Measurements from ENCODE around the gene CHST11.

The CHST11 gene

DNA sequence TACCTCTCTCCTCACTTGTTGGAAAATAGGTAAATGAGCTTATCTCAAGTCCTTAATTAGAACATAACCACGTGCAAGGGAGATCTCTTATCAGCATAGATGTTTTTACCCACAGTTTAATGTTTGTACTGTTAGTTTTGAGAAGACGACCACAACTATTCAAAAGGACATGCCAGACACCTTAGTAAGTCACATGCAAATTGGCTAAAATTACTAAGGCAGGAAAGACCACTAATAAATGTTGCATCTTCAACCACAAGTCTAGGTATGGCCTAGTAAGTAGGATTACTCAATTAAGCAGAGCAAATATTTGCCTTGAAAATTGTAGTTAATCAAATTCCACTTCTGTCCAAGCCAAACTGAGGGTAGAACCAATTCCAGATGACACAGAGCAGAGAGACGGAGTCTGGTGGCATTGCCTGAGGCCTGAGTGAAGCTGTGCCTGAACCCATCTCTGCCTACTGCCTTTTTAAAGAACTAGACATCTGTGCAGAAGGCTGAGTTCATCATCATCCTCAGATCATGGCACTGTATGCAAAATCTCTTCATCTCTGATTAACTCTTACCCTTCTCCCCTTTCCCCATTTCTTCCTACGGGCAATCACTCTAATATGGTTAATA lies 29.7 kb upstream of the CHST11 start:
- H3K4me2 ChIP-seq (ENCODE audit: low read length): no peak overlapping the region
- no peak overlapping the region for H3K4me3 ChIP-seq (ENCODE audit: low read length)
- no peaks in the 10 kb centered on the region for H4K20me1 ChIP-seq (ENCODE audit: control insufficient read depth, insufficient read depth, low read depth, low read length)
- TF ChIP-seq EZH2phosphoT487 (IDR thresholded peaks at IDR 0.05; ENCODE audit: borderline replicate concordance, low read length): no peak
- TF ChIP-seq, protein P1, sequence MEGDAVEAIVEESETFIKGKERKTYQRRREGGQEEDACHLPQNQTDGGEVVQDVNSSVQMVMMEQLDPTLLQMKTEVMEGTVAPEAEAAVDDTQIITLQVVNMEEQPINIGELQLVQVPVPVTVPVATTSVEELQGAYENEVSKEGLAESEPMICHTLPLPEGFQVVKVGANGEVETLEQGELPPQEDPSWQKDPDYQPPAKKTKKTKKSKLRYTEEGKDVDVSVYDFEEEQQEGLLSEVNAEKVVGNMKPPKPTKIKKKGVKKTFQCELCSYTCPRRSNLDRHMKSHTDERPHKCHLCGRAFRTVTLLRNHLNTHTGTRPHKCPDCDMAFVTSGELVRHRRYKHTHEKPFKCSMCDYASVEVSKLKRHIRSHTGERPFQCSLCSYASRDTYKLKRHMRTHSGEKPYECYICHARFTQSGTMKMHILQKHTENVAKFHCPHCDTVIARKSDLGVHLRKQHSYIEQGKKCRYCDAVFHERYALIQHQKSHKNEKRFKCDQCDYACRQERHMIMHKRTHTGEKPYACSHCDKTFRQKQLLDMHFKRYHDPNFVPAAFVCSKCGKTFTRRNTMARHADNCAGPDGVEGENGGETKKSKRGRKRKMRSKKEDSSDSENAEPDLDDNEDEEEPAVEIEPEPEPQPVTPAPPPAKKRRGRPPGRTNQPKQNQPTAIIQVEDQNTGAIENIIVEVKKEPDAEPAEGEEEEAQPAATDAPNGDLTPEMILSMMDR (IDR thresholded peaks at IDR 0.05; ENCODE audit: low read depth, low read length, poor library complexity, severe bottlenecking): no peak
- peaks cover 8% of the 10 kb centered on the region for H3K4me1 ChIP-seq (ENCODE audit: control insufficient read depth, low read length)
- no peaks in the 10 kb centered on the region for H3K79me2 ChIP-seq (ENCODE audit: control insufficient read depth, low read length)
- no peaks in the 10 kb centered on the region for H3K9me3 ChIP-seq (ENCODE audit: control insufficient read depth, insufficient read depth, low read length)
- H3K27ac ChIP-seq (ENCODE audit: low read depth, low read length): no peak overlapping the region
- H3K27me3 ChIP-seq (ENCODE audit: control insufficient read depth, low read length): no peaks in the 10 kb centered on the region
- H3K9me2 ChIP-seq (replicated peaks; ENCODE audit: control insufficient read depth, low read length): no peaks in the 10 kb centered on the region
- no peaks in the 10 kb centered on the region for H3K36me3 ChIP-seq (ENCODE audit: control insufficient read depth, low read length)
- no peaks in the 10 kb centered on the region for H3F3A ChIP-seq (ENCODE audit: control insufficient read depth, insufficient read depth)

DNA sequence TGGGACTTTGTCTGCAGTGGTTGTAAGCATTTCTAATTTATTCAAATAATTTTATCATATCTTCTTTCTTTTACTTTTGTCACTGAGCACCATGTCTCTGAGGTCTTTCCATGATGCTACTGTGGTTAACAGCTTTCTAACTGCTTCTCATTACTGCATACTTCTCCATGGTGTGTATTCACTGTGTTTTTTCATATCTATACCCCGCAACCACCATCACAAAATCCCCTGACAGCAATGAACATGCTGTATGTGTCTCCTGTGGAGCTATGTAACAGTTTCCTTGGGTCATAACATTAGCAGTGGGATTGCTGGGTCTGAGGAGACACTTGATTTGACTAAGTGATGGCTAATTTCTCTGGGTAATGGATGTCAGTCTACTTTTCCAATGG lies 29.2 kb upstream of the CHST11 start:
- no peaks in the 10 kb centered on the region for H4K20me1 ChIP-seq (ENCODE audit: control insufficient read depth, insufficient read depth, low read depth, low read length)
- no peaks in the 10 kb centered on the region for H3K36me3 ChIP-seq (ENCODE audit: control insufficient read depth, low read length)
- H3K9me3 ChIP-seq (ENCODE audit: control insufficient read depth, insufficient read depth, low read length): no peaks in the 10 kb centered on the region
- TF ChIP-seq, protein P1 (IDR thresholded peaks at IDR 0.05; ENCODE audit: low read depth, low read length, poor library complexity, severe bottlenecking): no peak
- no peak for TF ChIP-seq EZH2phosphoT487 (IDR thresholded peaks at IDR 0.05; ENCODE audit: borderline replicate concordance, low read length)
- H3K9me2 ChIP-seq (replicated peaks; ENCODE audit: control insufficient read depth, low read length): no peaks in the 10 kb centered on the region
- H3K4me3 ChIP-seq (ENCODE audit: low read length): no peak overlapping the region
- no peaks in the 10 kb centered on the region for H3K79me2 ChIP-seq (ENCODE audit: control insufficient read depth, low read length)
- peaks cover 8% of the 10 kb centered on the region for H3K4me1 ChIP-seq (ENCODE audit: control insufficient read depth, low read length)
- no peaks in the 10 kb centered on the region for H3F3A ChIP-seq (ENCODE audit: control insufficient read depth, insufficient read depth)
- H3K27me3 ChIP-seq (ENCODE audit: control insufficient read depth, low read length): no peaks in the 10 kb centered on the region
- H3K27ac ChIP-seq (ENCODE audit: low read depth, low read length): no peak overlapping the region
- no peak overlapping the region for H3K4me2 ChIP-seq (ENCODE audit: low read length)

- Histone ChIP-seq H4K20me1 (ENCODE audit: control insufficient read depth, insufficient read depth, low read depth, low read length) (no peaks in the 10 kb centered on the region), H3K9me3 (ENCODE audit: control insufficient read depth, insufficient read depth, low read length) (no peaks in the 10 kb centered on the region), H3K36me3 (ENCODE audit: control insufficient read depth, low read length) (no peaks in the 10 kb centered on the region), H3K4me1 (ENCODE audit: control insufficient read depth, low read length) (no peaks in the 10 kb centered on the region), H3K27ac (ENCODE audit: low read depth, low read length) (no peak overlapping the region), H3F3A (ENCODE audit: control insufficient read depth, insufficient read depth) (no peaks in the 10 kb centered on the region), H3K9me2 (replicated peaks; ENCODE audit: control insufficient read depth, low read length) (no peaks in the 10 kb centered on the region), H3K4me3 (ENCODE audit: low read length) (no peak overlapping the region), H3K79me2 (ENCODE audit: control insufficient read depth, low read length) (no peaks in the 10 kb centered on the region), H3K4me2 (ENCODE audit: low read length) (no peak overlapping the region), H3K27me3 (ENCODE audit: control insufficient read depth, low read length) (peaks cover 12% of the 10 kb centered on the region; the same call in 1 of the 2 replicates)
- TF ChIP-seq, protein P1 (IDR thresholded peaks at IDR 0.05; ENCODE audit: low read depth, low read length, poor library complexity, severe bottlenecking): no peak
- no peak for TF ChIP-seq EZH2phosphoT487 (IDR thresholded peaks at IDR 0.05; ENCODE audit: borderline replicate concordance, low read length)
These were observed 23.7 kb upstream of the CHST11 start for GRCh38 chr12:104433061-104433460.

Data from DOHH2 (cell line).